Measurements from ENCODE around the gene FAM118A.

- TF ChIP-seq CTCF (conservative IDR thresholded peaks at IDR 0.05; ENCODE audit: low read depth in 2 of 2) (no peak), POLR2AphosphoS5 (IDR thresholded peaks at IDR 0.05; ENCODE audit: low read depth) (no peak), ETS1 (IDR thresholded peaks at IDR 0.05) (no peak), EZH2 (IDR thresholded peaks at IDR 0.05; ENCODE audit: low read depth, unreplicated experiment) (no peak), JUNB (IDR thresholded peaks at IDR 0.05; ENCODE audit: unreplicated experiment) (no peak), REST (IDR thresholded peaks at IDR 0.05; ENCODE audit: unreplicated experiment) (no peak), CREB1 (CRISPR knock-in tag; IDR thresholded peaks at IDR 0.05; ENCODE audit: low read depth) (no peak)
Observed at GRCh38 chr22:45366713-45367112, 57.0 kb downstream of the FAM118A start.
